Measurements from ENCODE around the gene NELFE.
"Not testable (repeated sequence)": the region's sequence is repeated elsewhere in the genome, so short reads cannot be mapped to it uniquely, and the experiment has no call there.

Gene NELFE

GRCh38 chr6:31958741-31959739, at the start of gene NELFE, which contains the start of gene SKIC2:
TSS of gene NELFE (minus strand) at chr6:31958971. CDS start at chr6:31958446, 525 bp downstream.
TSS of gene SKIC2 (plus strand) at chr6:31959175. CDS start at chr6:31959193, 18 bp downstream.
- DNase-seq = peak; percentile 98

- DNase-seq = not testable (repeated sequence)
Measured at GRCh38 chr6:32008037-32008436, 49.3 kb upstream of the NELFE start.

- DNase-seq = not testable (repeated sequence)
Measured at GRCh38 chr6:32007086-32007485, 48.3 kb upstream of the NELFE start.

GRCh38 chr6:32005991-32006529, 47.3 kb upstream of the NELFE start:
- not testable (repeated sequence) for DNase-seq

GRCh38 chr6:32005538-32005880, 46.7 kb upstream of the NELFE start:
- not testable (repeated sequence) for DNase-seq

- DNase-seq = not testable (repeated sequence)
Measured at GRCh38 chr6:32004864-32005537, 46.2 kb upstream of the NELFE start.

- DNase-seq = not testable (repeated sequence)
Measured at GRCh38 chr6:32004393-32004792, 45.6 kb upstream of the NELFE start.

GRCh38 chr6:32003301-32003700, 44.5 kb upstream of the NELFE start:
- DNase-seq = not testable (repeated sequence)

- DNase-seq = not testable (repeated sequence)
Measured at GRCh38 chr6:32002546-32003268, 43.9 kb upstream of the NELFE start.

- not testable (repeated sequence) for DNase-seq
Measured at GRCh38 chr6:31996385-31996784, 37.6 kb upstream of the NELFE start.

GRCh38 chr6:31994421-31994820, 35.6 kb upstream of the NELFE start:
- DNase-seq = not testable (repeated sequence)

GRCh38 chr6:31989363-31989762, 30.6 kb upstream of the NELFE start:
- DNase-seq = not testable (repeated sequence)

- not testable (repeated sequence) for DNase-seq
Measured at GRCh38 chr6:31981744-31982143, 23.0 kb upstream of the NELFE start, which contains the start of gene C4A. TSS of gene C4A (plus strand) at chr6:31982057. CDS start at chr6:31982108, 51 bp downstream.

GRCh38 chr6:31980998-31981397, 22.2 kb upstream of the NELFE start:
- not testable (repeated sequence) for DNase-seq

GRCh38 chr6:31980195-31980876, 21.6 kb upstream of the NELFE start:
- not testable (repeated sequence) for DNase-seq

GRCh38 chr6:31979238-31979898, 20.6 kb upstream of the NELFE start:
- DNase-seq = no peak

GRCh38 chr6:31978831-31979230, 20.1 kb upstream of the NELFE start:
- no peak for DNase-seq

GRCh38 chr6:31977816-31978431, 19.2 kb upstream of the NELFE start:
- no peak for DNase-seq

- DNase-seq = not testable (repeated sequence)
Measured at GRCh38 chr6:31976065-31976464, 17.3 kb upstream of the NELFE start.

GRCh38 chr6:31972709-31973350, 14.1 kb upstream of the NELFE start:
- DNase-seq = no peak

Data from activated CD4-positive, alpha-beta T cell treated with anti-CD3 and anti-CD28 coated beads, Interleukin-2, amount 50 U/mL, for 1 hour (primary cell).